ENCODE measurements around the gene EXOC7.

- TF ChIP-seq, protein P1, sequence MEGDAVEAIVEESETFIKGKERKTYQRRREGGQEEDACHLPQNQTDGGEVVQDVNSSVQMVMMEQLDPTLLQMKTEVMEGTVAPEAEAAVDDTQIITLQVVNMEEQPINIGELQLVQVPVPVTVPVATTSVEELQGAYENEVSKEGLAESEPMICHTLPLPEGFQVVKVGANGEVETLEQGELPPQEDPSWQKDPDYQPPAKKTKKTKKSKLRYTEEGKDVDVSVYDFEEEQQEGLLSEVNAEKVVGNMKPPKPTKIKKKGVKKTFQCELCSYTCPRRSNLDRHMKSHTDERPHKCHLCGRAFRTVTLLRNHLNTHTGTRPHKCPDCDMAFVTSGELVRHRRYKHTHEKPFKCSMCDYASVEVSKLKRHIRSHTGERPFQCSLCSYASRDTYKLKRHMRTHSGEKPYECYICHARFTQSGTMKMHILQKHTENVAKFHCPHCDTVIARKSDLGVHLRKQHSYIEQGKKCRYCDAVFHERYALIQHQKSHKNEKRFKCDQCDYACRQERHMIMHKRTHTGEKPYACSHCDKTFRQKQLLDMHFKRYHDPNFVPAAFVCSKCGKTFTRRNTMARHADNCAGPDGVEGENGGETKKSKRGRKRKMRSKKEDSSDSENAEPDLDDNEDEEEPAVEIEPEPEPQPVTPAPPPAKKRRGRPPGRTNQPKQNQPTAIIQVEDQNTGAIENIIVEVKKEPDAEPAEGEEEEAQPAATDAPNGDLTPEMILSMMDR (IDR thresholded peaks at IDR 0.05), result no peak
- TF ChIP-seq POLR2A (IDR thresholded peaks at IDR 0.05), result no peak
- no peak for TF ChIP-seq EP300 (IDR thresholded peaks at IDR 0.05)
Observed at GRCh38 chr17:76106703-76107102, 3.1 kb upstream of the EXOC7 start.

All from tibial nerve (tissue), 4 donors.